GM23338 (cell line): ENCODE measurements around the gene ATG2B. TPM values are rescaled to one million over a fixed set of nuclear protein-coding genes. Genes with fewer than 3 reads are reported as not detected.

ENCODE experiments used
- ATAC-seq: fragments of 200-7000 bp; cut with Tn5 transposase; 3 replicates; pipeline ENCODE4 v1.9.1; 2020
- DNase-seq: peaks from one replicate; pipeline ENCODE4 v3.0.0-alpha.2; 2015; ENCODE audit warnings: low spot score
- H2AFZ ChIP-seq: fragments of 200-600 bp; sonication (generic); 2 replicates; pipeline ENCODE4 v1.8.0; 2016; ENCODE audit warnings: antibody characterized with exemption, mild to moderate bottlenecking, moderate library complexity
- H3F3A ChIP-seq: fragments of 200-600 bp; sonication (generic); replicated peaks from 2 replicates; pipeline ENCODE4 v1.8.0; 2017; ENCODE audit warnings: antibody characterized with exemption, mixed run types, low read depth
- H3K27ac ChIP-seq: fragments of 200-600 bp; sonication (generic); 2 replicates; pipeline ENCODE4 v1.6.1; 2016; ENCODE audit warnings: low read depth
- H3K27me3 ChIP-seq: fragments of 200-600 bp; sonication (generic); 2 replicates; pipeline ENCODE4 v1.8.0; 2016; ENCODE audit warnings: mild to moderate bottlenecking, mixed run types, moderate library complexity; ENCODE audit not compliant: insufficient read depth
- H3K36me3 ChIP-seq: fragments of 200-600 bp; sonication (generic); 2 replicates; pipeline ENCODE4 v1.8.0; 2016; ENCODE audit warnings: mild to moderate bottlenecking; ENCODE audit not compliant: insufficient read depth
- H3K4me1 ChIP-seq: fragments of 200-600 bp; sonication (generic); 2 replicates; pipeline ENCODE4 v1.8.0; 2016; ENCODE audit warnings: mild to moderate bottlenecking, moderate library complexity; ENCODE audit not compliant: insufficient read depth
- H3K4me2 ChIP-seq: fragments of 200-600 bp; sonication (generic); 2 replicates; pipeline ENCODE4 v1.7.1; 2017; ENCODE audit warnings: mixed run types
- H3K4me3 ChIP-seq: fragments of 200-600 bp; sonication (generic); 2 replicates; pipeline ENCODE4 v1.6.1; 2016; ENCODE audit warnings: mixed run types
- H3K79me2 ChIP-seq: fragments of 200-600 bp; sonication (generic); replicated peaks from 2 replicates; pipeline ENCODE4 v1.8.0; 2017; ENCODE audit warnings: mild to moderate bottlenecking; ENCODE audit not compliant: insufficient read depth
- H3K9me2 ChIP-seq: fragments of 200-600 bp; sonication (generic); 2 replicates; pipeline ENCODE4 v1.8.0; 2017; ENCODE audit not compliant: insufficient read depth
- H4K20me1 ChIP-seq: fragments of 200-600 bp; sonication (generic); replicated peaks from 2 replicates; pipeline ENCODE4 v1.8.0; 2017; ENCODE audit warnings: mild to moderate bottlenecking; ENCODE audit not compliant: insufficient read depth
- H3K27ac Mint-ChIP-seq: 2 replicates; pipeline ENCODE4 v1.8.0; 2020; ENCODE audit warnings: inconsistent platforms, mild to moderate bottlenecking, moderate library complexity, mixed read lengths
- H3K27me3 Mint-ChIP-seq: 3 replicates; pipeline ENCODE4 v1.8.0; 2022; ENCODE audit warnings: low read depth, mild to moderate bottlenecking, moderate library complexity, mixed read lengths, inconsistent platforms; ENCODE audit not compliant: insufficient read depth, poor library complexity
- H3K36me3 Mint-ChIP-seq: 3 replicates; pipeline ENCODE4 v1.8.0; 2021; ENCODE audit warnings: low read depth, mild to moderate bottlenecking, inconsistent platforms, moderate library complexity, mixed read lengths
- H3K4me1 Mint-ChIP-seq: 3 replicates; pipeline ENCODE4 v1.8.0; 2020; ENCODE audit warnings: mild to moderate bottlenecking, inconsistent platforms, mixed read lengths
- H3K4me3 Mint-ChIP-seq: 3 replicates; pipeline ENCODE4 v1.8.0; 2021; ENCODE audit warnings: moderate library complexity, mild to moderate bottlenecking, inconsistent platforms, mixed read lengths
- H3K9me3 Mint-ChIP-seq: 3 replicates; pipeline ENCODE4 v1.8.0; 2020; ENCODE audit warnings: moderate library complexity, mild to moderate bottlenecking, inconsistent platforms, mixed read lengths
- CREB1 ChIP-seq: fragments of 250-450 bp; sonication (Bioruptor Pico); IDR thresholded peaks from 2 replicates; pipeline ENCODE4 v1.5.0; 2020; ENCODE audit warnings: low read depth, mild to moderate bottlenecking, moderate library complexity
- EZH2 ChIP-seq: fragments of 200-600 bp; sonication (generic); IDR thresholded peaks from one replicate; pipeline ENCODE4 v1.8.0; 2017; ENCODE audit warnings: antibody characterized with exemption, mild to moderate bottlenecking, low read depth; ENCODE audit not compliant: unreplicated experiment
- EZH2phosphoT487 ChIP-seq: fragments of 200-600 bp; sonication (generic); IDR thresholded peaks from one replicate; pipeline ENCODE4 v1.8.1; 2018; ENCODE audit warnings: antibody characterized with exemption; ENCODE audit not compliant: unreplicated experiment
- JUNB ChIP-seq: IDR thresholded peaks from one replicate; pipeline ENCODE4 v1.6.1; 2016; ENCODE audit warnings: antibody characterized with exemption; ENCODE audit not compliant: unreplicated experiment
- NANOG ChIP-seq: IDR thresholded peaks from 2 replicates; pipeline ENCODE4 v1.6.1; 2016; ENCODE audit warnings: antibody characterized with exemption, borderline replicate concordance
- POLR2AphosphoS5 ChIP-seq: IDR thresholded peaks from 2 replicates; pipeline ENCODE4 v1.6.1; 2016; ENCODE audit warnings: antibody characterized with exemption, low read depth
- STAT1 ChIP-seq: IDR thresholded peaks from one replicate; pipeline ENCODE4 v1.6.1; 2016; ENCODE audit warnings: antibody characterized with exemption; ENCODE audit not compliant: unreplicated experiment
- ZNF114 ChIP-seq: fragments of 250-450 bp; sonication (Bioruptor Pico); IDR thresholded peaks from 2 replicates; pipeline ENCODE4 v1.5.0; 2020; ENCODE audit warnings: mild to moderate bottlenecking, moderate library complexity
- ZNF331 ChIP-seq: fragments of 250-450 bp; sonication (Bioruptor Pico); IDR thresholded peaks from 2 replicates; pipeline ENCODE4 v1.5.0; 2020; ENCODE audit warnings: low read depth, mild to moderate bottlenecking, moderate library complexity
- polyA plus RNA-seq: library from polyadenylated mRNA; unstranded; fragments of >200 nt; fragmentation: Nextera tagmentation; extraction: Ambion mirVana; gene quantifications from 2 replicates; pipeline ENCODE4 v1.2.1, GENCODE V29; 2016
- total RNA-seq: library from RNA; depleted of rRNA; stranded (reverse); fragments of >200 nt; shearing (Covaris generic); gene quantifications from 2 replicates; pipeline ENCODE4 v1.2.3, GENCODE V29; 2014
- TF ChIP-seq, protein P1 (sequence below), 2 experiments: fragments of 200-600 bp in 1 of 2; sonication (generic) in 1 of 2; conservative IDR thresholded peaks; 2 replicates each; pipeline versions ENCODE4 v1.5.1 to v1.6.1; 2016 to 2017; ENCODE audit warnings: antibody characterized with exemption in 2 of 2, low read depth in 2 of 2, mild to moderate bottlenecking in 2 of 2, moderate library complexity in 1 of 2
- TF ChIP-seq, protein P2 (sequence below): IDR thresholded peaks from one replicate; pipeline ENCODE4 v1.6.1; 2018; ENCODE audit warnings: antibody characterized with exemption; ENCODE audit not compliant: unreplicated experiment
- TF ChIP-seq, protein P3 (sequence below): IDR thresholded peaks from 2 replicates; pipeline ENCODE4 v1.6.1; 2016; ENCODE audit warnings: antibody characterized with exemption

Gene ATG2B
- total and polyA plus RNA-seq, 2 experiments from 2014 or later = 3.8 to 15.4 TPM

DNA sequence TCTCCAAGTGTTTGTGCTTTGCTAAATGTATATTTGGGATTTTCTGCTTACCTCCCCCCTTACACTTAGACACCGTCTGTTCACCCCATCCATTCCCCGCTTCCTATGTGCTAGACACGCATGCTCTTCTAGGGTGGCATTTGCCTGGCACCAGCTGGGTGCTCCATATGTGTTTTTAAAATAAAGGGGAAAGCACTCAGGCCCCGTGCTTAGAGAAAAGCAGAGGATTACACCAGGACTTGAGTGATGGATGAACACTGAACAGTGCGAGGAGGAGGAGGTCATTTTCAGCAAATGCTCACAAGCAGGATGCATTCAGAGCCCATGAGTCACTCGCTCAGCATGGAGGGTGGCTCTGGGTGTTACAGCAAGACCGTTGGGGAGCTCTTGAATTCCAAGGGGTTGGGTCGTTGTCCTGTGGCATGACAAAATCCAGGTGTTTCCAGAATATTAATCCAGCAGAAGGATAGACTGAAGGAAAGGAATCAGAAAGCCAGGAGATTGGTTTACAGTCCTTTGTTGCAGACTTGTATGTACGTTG lies 110.1 kb downstream of the ATG2B start (continued):
- TF ChIP-seq NANOG (no peak), ZNF114 (CRISPR knock-in tag) (no peak)
- TF ChIP-seq, protein P1, sequence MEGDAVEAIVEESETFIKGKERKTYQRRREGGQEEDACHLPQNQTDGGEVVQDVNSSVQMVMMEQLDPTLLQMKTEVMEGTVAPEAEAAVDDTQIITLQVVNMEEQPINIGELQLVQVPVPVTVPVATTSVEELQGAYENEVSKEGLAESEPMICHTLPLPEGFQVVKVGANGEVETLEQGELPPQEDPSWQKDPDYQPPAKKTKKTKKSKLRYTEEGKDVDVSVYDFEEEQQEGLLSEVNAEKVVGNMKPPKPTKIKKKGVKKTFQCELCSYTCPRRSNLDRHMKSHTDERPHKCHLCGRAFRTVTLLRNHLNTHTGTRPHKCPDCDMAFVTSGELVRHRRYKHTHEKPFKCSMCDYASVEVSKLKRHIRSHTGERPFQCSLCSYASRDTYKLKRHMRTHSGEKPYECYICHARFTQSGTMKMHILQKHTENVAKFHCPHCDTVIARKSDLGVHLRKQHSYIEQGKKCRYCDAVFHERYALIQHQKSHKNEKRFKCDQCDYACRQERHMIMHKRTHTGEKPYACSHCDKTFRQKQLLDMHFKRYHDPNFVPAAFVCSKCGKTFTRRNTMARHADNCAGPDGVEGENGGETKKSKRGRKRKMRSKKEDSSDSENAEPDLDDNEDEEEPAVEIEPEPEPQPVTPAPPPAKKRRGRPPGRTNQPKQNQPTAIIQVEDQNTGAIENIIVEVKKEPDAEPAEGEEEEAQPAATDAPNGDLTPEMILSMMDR (conservative IDR thresholded peaks at IDR 0.05; ENCODE audit: low read depth in 2 of 2) = no peak

DNA sequence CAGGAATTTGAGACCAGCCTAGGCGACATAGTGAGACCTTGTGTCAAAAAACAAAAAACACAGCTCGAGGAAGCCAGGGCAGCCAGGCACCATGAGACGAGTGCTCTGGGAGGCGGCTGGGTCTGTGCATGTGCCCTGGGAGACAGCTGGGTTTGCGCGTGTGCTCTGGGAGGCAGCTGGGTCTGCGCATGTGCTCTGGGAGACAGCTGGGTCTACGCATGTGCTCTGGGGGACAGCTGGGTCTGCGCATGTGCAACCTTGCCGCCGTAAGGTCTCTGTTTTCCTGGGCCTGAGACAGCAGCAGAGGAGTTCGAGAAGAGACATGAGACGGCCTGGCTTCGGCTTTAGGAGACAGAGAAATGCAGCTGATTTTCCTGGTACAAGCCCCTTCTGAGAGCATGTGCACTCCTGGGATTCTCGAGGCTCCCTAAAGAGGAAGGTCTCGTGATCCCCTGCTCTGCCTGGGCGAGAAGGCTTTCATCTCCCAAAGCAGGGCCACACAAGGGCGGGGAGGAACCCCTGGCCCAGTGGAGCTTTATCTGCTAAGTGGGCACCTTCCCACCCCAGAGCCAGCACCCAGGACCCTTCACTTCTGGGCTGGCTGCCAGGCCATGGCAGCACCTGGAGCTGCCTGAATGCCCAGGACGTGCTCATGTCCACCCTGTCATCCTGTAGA lies 110.7 kb downstream of the ATG2B start:
- no peak overlapping the region for H3K27ac Mint-ChIP-seq
- Histone ChIP-seq H3K36me3 (no peaks in the 10 kb centered on the region), H3K4me1 (no peaks in the 10 kb centered on the region), H3K27ac (no peak overlapping the region), H3F3A (no peaks in the 10 kb centered on the region), H3K9me2 (0 out of 2 replicates have a peak, but pooled peaks cover 9% of the 10 kb centered on the region), H3K27me3 (no peaks in the 10 kb centered on the region), H3K4me3 (no peak overlapping the region), H2AFZ (no peak overlapping the region), H4K20me1 (no peaks in the 10 kb centered on the region), H3K4me2 (no peak overlapping the region), H3K79me2 (no peaks in the 10 kb centered on the region)
- no peak for DNase-seq
- peaks cover 8% of the 10 kb centered on the region for H3K27me3 Mint-ChIP-seq
- H3K4me3 Mint-ChIP-seq = no peak overlapping the region
- no peaks in the 10 kb centered on the region for H3K9me3 Mint-ChIP-seq
- H3K36me3 Mint-ChIP-seq = no peaks in the 10 kb centered on the region; the same call in 2 of the 3 replicates
- H3K4me1 Mint-ChIP-seq = peaks cover 21% of the 10 kb centered on the region
- no peak for ATAC-seq
- TF ChIP-seq JUNB = no peak
- no peak for TF ChIP-seq POLR2AphosphoS5
- TF ChIP-seq ZNF331 (CRISPR knock-in tag) = no peak
- TF ChIP-seq EZH2phosphoT487 = no peak

DNA sequence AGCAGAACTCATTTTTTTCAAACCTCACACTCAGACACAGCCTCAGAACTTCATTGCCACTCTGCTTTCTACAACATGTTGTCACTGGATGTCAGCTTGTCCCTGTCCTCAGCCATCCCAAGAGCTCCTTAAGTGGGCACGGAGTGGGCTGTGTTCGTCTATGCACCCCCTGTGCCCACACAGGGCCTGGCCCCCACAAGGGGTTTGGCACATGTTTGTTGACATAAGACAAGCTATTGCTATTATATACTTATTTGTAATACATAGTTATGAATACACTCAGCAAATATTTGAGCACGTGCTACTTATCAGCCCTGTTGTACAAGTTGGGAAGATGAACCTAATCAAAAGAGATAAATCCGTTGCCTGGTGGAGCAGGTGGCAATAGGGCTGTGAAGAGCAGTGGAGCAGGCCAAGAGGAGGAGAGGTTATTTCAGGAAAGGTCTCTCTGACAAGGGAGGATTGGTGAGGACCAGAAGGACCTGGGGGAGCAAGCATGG lies 111.4 kb downstream of the ATG2B start:
- no peaks in the 10 kb centered on the region for H3K4me1 ChIP-seq
- H3K27ac ChIP-seq = no peak overlapping the region
- Mint-ChIP-seq H3K9me3 (no peaks in the 10 kb centered on the region), H3K36me3 (no peaks in the 10 kb centered on the region; the same call in 2 of the 3 replicates), H3K4me1 (peaks cover 21% of the 10 kb centered on the region), H3K27ac (no peak overlapping the region; the same call in 1 of the 2 replicates), H3K27me3 (peaks cover 8% of the 10 kb centered on the region), H3K4me3 (no peak overlapping the region)
- H4K20me1 ChIP-seq = no peaks in the 10 kb centered on the region
- H3K4me3 ChIP-seq = no peak overlapping the region
- H3F3A ChIP-seq = no peaks in the 10 kb centered on the region
- DNase-seq (no peak), ATAC-seq (no peak)
- H3K9me2 ChIP-seq = 0 out of 2 replicates have a peak, but pooled peaks cover 9% of the 10 kb centered on the region
- no peak overlapping the region for H3K4me2 ChIP-seq
- no peaks in the 10 kb centered on the region for H3K79me2 ChIP-seq
- no peak overlapping the region for H2AFZ ChIP-seq
- H3K36me3 ChIP-seq = no peaks in the 10 kb centered on the region
- H3K27me3 ChIP-seq = no peaks in the 10 kb centered on the region
- TF ChIP-seq EZH2 (no peak), JUNB (no peak), EZH2phosphoT487 (no peak), STAT1 (no peak), POLR2AphosphoS5 (no peak), CREB1 (CRISPR knock-in tag) (no peak), ZNF331 (CRISPR knock-in tag) (no peak), ZNF114 (CRISPR knock-in tag) (no peak)
- TF ChIP-seq, protein P2, sequence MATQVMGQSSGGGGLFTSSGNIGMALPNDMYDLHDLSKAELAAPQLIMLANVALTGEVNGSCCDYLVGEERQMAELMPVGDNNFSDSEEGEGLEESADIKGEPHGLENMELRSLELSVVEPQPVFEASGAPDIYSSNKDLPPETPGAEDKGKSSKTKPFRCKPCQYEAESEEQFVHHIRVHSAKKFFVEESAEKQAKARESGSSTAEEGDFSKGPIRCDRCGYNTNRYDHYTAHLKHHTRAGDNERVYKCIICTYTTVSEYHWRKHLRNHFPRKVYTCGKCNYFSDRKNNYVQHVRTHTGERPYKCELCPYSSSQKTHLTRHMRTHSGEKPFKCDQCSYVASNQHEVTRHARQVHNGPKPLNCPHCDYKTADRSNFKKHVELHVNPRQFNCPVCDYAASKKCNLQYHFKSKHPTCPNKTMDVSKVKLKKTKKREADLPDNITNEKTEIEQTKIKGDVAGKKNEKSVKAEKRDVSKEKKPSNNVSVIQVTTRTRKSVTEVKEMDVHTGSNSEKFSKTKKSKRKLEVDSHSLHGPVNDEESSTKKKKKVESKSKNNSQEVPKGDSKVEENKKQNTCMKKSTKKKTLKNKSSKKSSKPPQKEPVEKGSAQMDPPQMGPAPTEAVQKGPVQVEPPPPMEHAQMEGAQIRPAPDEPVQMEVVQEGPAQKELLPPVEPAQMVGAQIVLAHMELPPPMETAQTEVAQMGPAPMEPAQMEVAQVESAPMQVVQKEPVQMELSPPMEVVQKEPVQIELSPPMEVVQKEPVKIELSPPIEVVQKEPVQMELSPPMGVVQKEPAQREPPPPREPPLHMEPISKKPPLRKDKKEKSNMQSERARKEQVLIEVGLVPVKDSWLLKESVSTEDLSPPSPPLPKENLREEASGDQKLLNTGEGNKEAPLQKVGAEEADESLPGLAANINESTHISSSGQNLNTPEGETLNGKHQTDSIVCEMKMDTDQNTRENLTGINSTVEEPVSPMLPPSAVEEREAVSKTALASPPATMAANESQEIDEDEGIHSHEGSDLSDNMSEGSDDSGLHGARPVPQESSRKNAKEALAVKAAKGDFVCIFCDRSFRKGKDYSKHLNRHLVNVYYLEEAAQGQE = no peak
- TF ChIP-seq, protein P1 (conservative IDR thresholded peaks at IDR 0.05; ENCODE audit: low read depth in 2 of 2) = no peak
- TF ChIP-seq, protein P3, sequence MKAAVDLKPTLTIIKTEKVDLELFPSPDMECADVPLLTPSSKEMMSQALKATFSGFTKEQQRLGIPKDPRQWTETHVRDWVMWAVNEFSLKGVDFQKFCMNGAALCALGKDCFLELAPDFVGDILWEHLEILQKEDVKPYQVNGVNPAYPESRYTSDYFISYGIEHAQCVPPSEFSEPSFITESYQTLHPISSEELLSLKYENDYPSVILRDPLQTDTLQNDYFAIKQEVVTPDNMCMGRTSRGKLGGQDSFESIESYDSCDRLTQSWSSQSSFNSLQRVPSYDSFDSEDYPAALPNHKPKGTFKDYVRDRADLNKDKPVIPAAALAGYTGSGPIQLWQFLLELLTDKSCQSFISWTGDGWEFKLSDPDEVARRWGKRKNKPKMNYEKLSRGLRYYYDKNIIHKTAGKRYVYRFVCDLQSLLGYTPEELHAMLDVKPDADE = no peak
